Mesothelial cell of epicardium (in vitro differentiated cells): ENCODE measurements around the gene PPDPF. TPM values are rescaled to one million over a fixed set of nuclear protein-coding genes. Genes with fewer than 3 reads are reported as not detected.

Source experiments
- DNase-seq, 2 experiments: peaks; one replicate each; pipeline ENCODE4 v3.0.0; 2021; ENCODE audit warnings: low spot score in 2 of 2; ENCODE audit not compliant: unreplicated experiment in 2 of 2
- H3K27ac Mint-ChIP-seq: 2 replicates; pipeline ENCODE4 v1.8.0; 2021; ENCODE audit warnings: mixed read lengths
- H3K27me3 Mint-ChIP-seq: 2 replicates; pipeline ENCODE4 v1.8.0; 2021; ENCODE audit warnings: low read depth, mixed read lengths
- H3K36me3 Mint-ChIP-seq: 2 replicates; pipeline ENCODE4 v1.8.0; 2021; ENCODE audit warnings: mixed read lengths
- H3K4me1 Mint-ChIP-seq: 2 replicates; pipeline ENCODE4 v1.8.0; 2021; ENCODE audit warnings: mixed read lengths
- H3K4me3 Mint-ChIP-seq: 2 replicates; pipeline ENCODE4 v1.8.0; 2021; ENCODE audit warnings: mild to moderate bottlenecking, moderate library complexity, mixed read lengths
- H3K9me3 Mint-ChIP-seq: 2 replicates; pipeline ENCODE4 v1.8.0; 2021; ENCODE audit warnings: mixed read lengths
- CTCF ChIP-seq: fragments of 200-600 bp; sonication (generic); IDR thresholded peaks from one replicate; pipeline ENCODE4 v1.5.0; 2021; ENCODE audit warnings: antibody characterized with exemption; ENCODE audit not compliant: unreplicated experiment
- total RNA-seq: library from RNA; stranded (reverse); gene quantifications from 3 replicates; pipeline ENCODE4 v1.2.1, GENCODE V29; 2021

PPDPF gene
- total RNA-seq, 1 donor from 2014 or later = 271 TPM

DNA sequence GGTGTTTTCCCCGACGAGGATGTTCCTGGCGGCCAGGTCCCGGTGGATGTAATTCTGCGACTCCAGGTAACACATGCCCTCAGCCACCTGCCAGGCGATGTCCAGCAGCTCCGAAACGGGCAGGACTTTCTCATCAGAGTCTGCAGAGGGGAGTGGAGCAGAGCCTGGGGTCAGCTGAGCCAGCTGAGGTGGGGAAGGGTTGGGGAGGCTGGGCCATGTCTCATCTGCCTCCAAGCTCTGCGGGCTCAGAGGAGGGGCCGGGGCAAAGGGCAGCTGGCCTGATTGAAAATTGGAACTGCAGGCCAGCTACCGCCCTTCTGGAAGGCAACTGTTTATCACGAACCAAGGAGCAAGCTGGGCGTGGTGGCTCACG is 10.2 kb downstream of the PPDPF start:
- Mint-ChIP-seq H3K4me3 (no peak overlapping the region), H3K9me3 (no peaks in the 10 kb centered on the region), H3K27ac (no peak overlapping the region), H3K27me3 (peaks cover 1% of the 10 kb centered on the region), H3K36me3 (no peaks in the 10 kb centered on the region), H3K4me1 (no peaks in the 10 kb centered on the region)
- TF ChIP-seq CTCF = no peak
- peak in 1 of 2 experiments; percentile 15 for DNase-seq

DNA sequence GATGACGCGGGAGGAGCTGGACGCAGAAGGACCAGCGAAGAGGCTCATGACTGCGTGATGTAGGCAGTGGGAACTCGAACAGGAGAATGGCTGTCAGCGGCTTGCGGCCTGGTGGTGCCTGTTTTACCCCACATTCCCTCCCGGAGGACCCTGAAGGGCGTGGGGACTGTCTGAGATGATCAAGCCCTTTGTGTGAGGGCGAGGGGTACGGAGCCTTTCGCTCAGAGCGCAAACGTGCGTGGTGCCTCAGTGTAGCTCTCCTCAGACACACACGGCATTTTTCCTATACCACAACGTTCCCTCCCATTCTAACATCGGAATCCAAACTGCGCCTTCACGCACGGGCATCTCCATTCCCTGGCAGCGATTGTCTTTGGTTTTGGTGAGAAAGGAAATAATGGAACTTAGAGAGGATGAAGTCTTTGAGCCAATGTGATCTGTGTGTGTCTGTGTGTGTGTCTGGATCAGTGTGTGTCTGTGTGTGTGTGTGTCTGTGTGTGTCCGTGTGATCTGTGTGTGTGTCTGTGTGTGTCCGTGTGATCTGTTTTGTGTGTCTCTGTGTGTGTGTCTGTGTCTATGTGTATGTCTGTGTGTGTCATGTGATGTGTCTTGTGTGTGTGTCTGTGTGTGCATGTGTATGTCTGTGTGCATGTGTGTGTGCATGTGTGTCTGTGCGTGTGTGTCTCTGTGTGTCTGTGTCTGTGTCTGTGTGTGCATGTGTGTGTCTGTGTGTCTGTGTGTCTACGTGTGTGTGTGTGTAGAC is 11.3 kb downstream of the PPDPF start:
- no peak for DNase-seq
- no peaks in the 10 kb centered on the region for H3K36me3 Mint-ChIP-seq
- H3K4me3 Mint-ChIP-seq = no peak overlapping the region
- peaks cover 1% of the 10 kb centered on the region for H3K27me3 Mint-ChIP-seq
- no peak for TF ChIP-seq CTCF
- H3K4me1 Mint-ChIP-seq = no peaks in the 10 kb centered on the region
- H3K27ac Mint-ChIP-seq = no peak overlapping the region
- no peaks in the 10 kb centered on the region for H3K9me3 Mint-ChIP-seq

DNA sequence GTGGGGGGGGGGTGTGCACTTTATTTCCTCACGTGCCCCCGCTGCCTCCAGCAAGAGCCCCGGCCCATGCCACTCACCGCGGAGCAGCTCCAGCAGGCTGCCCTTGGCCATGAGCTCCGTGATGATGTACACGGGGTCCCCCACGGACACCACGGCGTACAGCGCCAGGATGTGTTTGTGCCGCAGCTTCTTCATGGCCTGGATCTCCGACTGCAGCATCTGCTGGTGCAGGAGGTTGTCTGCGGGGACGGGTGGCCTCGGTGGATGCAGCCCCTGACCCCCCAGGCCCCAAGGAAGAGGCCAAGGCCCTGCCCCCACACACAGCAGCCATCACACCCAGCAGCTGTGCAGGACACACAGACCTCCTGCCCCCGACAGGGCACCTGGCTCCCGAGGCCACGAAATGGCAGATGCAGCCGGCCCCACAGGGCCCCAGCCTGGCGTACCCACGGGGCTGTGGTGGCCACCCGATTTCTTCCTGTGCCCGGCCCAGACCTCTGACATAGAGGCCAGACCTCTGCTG is 11.9 kb downstream of the PPDPF start:
- Mint-ChIP-seq H3K4me1 (no peaks in the 10 kb centered on the region), H3K36me3 (no peaks in the 10 kb centered on the region), H3K4me3 (no peak overlapping the region), H3K27ac (no peak overlapping the region), H3K27me3 (peaks cover 1% of the 10 kb centered on the region), H3K9me3 (no peaks in the 10 kb centered on the region)
- no peak for DNase-seq
- no peak for TF ChIP-seq CTCF

DNA sequence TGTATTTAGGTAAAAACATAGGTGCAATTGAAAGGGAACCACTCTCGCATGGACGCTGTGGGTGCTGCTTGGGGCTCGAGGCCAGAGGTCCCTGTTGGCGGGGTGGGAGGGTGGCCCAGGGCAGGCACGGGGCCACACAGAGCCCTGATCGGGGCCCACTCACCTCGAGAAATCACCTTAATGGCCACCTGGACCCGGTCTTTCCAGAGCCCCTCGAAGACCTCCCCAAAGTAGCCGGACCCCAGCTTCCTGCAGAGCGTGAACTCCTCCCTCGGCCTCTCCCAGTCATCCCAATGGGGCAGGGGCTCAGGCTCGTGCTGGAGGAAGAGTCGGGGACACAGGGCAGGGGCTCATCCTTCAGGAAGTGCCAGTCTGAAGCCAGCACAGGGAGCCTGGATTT is 12.8 kb downstream of the PPDPF start:
- peaks cover 2% of the 10 kb centered on the region for H3K4me1 Mint-ChIP-seq
- no peak overlapping the region for H3K27ac Mint-ChIP-seq
- no peak for TF ChIP-seq CTCF
- H3K9me3 Mint-ChIP-seq = no peaks in the 10 kb centered on the region
- no peak overlapping the region for H3K4me3 Mint-ChIP-seq
- no peaks in the 10 kb centered on the region for H3K36me3 Mint-ChIP-seq
- peak in 1 of 2 experiments; percentile 18 for DNase-seq
- no peaks in the 10 kb centered on the region for H3K27me3 Mint-ChIP-seq

DNA sequence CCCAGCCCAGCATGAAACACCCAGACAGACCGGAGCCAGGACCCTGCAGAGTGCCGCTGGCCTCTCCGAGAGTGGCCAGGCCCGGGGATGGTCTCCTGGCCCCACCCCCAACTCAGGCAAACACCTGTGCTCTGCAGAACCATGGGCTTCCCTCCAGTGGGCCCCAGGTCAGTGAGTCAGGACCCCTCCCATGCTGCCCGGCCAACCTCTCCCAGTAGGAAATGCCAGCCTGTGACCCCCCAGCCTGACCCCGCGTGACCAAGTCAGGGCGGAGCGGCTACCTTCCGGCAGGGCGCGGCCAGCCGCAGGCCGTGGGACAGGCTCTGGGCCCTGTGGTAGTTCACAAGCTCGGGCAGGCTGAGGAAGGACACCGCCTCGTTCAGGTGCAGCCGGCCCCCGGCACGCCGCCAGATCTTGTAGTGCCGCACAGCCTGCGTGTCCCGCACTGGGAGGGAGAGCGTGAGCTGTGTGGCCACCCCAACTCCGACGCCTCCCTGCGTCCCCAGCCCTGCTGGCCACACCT is 13.4 kb downstream of the PPDPF start:
- no peak overlapping the region for H3K4me3 Mint-ChIP-seq
- no peak for TF ChIP-seq CTCF
- H3K9me3 Mint-ChIP-seq = no peaks in the 10 kb centered on the region
- H3K27me3 Mint-ChIP-seq = no peaks in the 10 kb centered on the region
- peaks cover 2% of the 10 kb centered on the region for H3K4me1 Mint-ChIP-seq
- DNase-seq = peak in 1 of 2 experiments; percentile 21
- H3K36me3 Mint-ChIP-seq = no peaks in the 10 kb centered on the region
- no peak overlapping the region for H3K27ac Mint-ChIP-seq
